Breast epithelium (tissue), 3 donors: ENCODE results near the gene EPHB2.

Experiments
- CTCF ChIP-seq, 3 donors: fragments of 450-650 bp; IDR thresholded peaks; one replicate each; pipeline ENCODE4 v1.5.1; 2016 to 2017; ENCODE audit warnings: antibody characterized with exemption in 3 of 3, mild to moderate bottlenecking in 3 of 3, moderate library complexity in 3 of 3
- POLR2AphosphoS5 ChIP-seq, 3 donors: sonication (generic); formaldehyde crosslinking; IDR thresholded peaks; one replicate each; pipeline ENCODE4 v1.6.1; 2017; ENCODE audit warnings: antibody characterized with exemption in 3 of 3

- TF ChIP-seq POLR2AphosphoS5 (IDR thresholded peaks at IDR 0.05), result no peak
- TF ChIP-seq CTCF (IDR thresholded peaks at IDR 0.05), result no peak
Observed at GRCh38 chr1:22819361-22819760, 108.7 kb downstream of the EPHB2 start.
